ENCODE results near the gene P3H3. TPM values are rescaled to one million over a fixed set of nuclear protein-coding genes. Genes with fewer than 3 reads are reported as not detected.

Gene P3H3
- total RNA-seq = 1.9 and 2.7 TPM in 2 replicates

GRCh38 chr12:6827982-6828780 is at the start of gene P3H3:
P3H3 (plus strand) TSS chr12:6828407; CDS start chr12:6828441, 34 bp downstream.
- intact Hi-C loops (cut with micrococcal nuclease) = loop anchor here (2.0 kb wide), 1 partner anchor 259 kb away; the partner anchor contains the start of gene NOP2

DNA sequence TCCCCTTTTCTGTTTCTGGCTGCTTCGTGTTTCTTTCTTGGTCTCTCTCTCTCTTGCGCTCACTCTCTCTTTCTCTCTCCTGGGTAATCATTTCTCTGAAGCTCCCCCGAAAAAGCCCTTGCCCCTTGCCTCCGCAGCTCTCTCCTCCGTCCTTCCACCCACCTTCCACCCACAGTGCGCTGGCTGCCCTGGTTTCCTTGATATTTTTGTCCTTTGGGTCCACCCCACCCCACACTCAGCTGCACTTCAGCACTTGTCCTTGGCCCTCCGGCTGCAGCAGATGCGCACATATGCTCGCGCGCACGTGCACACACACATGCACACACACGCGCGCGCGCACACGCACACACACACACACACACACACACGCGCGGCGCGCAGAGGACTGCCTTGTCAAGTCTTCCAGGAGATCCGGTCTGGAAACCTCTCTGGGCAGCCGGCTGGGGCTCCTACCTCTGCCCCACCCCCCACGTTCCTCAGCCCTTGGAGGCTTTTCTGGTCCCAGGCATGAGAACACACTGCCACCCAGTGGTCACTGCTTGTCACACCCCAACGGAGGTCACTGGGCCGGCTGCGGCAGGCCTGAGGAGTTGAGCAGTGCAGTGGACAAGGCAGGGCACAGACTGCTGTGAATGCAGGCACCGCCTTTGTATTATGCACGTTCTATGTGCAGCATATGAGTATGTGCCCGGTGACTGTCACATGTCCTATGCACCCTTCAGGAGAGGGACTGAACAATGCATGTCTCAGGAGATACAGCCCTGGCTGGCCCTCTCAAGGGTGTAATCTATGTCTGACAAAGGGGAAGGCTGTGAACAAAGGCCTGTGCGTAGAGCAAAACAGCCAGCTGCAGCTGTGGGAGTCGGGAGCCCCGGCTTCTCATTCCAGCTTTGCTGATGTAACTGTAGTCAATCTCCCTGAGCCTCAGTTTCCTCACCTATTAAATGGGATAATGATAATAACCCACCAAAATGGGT is 49.3 kb upstream of the P3H3 start:
- intact Hi-C loops (cut with micrococcal nuclease) = loop anchor here (1.0 kb wide), 5 partner anchors 13 to 162 kb away; partner anchors contain the start of genes ING4, MLF2 and PTMS

- intact Hi-C loops (cut with micrococcal nuclease) = loop anchor here (1.0 kb wide), 8 partner anchors 8 to 163 kb away; partner anchors contain the start of genes CD4, ING4, LAG3 and MLF2
Measured at GRCh38 chr12:6779708-6780432, 48.3 kb upstream of the P3H3 start.

- intact Hi-C loops (cut with micrococcal nuclease) = loop anchor here (1.0 kb wide), 3 partner anchors 8 to 45 kb away; partner anchors contain the start of genes CD4 and LAG3
Measured at GRCh38 chr12:6780573-6780972, 47.6 kb upstream of the P3H3 start.

DNA sequence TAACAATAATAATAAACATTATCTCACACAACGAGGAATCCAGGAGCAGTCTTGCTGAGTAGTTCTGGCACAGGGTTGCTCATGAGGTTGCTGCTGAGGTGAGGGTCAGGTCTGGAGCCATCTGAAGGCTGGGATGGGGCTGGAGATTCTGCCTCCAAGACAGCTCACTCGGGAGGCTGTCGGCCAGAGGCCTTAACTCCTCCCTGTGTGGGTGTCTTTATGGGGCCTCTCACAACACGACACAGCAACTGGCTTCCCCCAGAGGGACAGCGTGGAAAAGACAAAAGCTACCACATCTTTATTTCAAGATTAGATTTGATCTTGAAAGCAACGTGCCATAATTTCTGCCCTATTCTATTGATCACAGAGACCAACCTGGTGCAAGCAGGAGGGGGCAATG is 46.1 kb upstream of the P3H3 start:
- intact Hi-C loops (cut with micrococcal nuclease) = no loop called here

DNA sequence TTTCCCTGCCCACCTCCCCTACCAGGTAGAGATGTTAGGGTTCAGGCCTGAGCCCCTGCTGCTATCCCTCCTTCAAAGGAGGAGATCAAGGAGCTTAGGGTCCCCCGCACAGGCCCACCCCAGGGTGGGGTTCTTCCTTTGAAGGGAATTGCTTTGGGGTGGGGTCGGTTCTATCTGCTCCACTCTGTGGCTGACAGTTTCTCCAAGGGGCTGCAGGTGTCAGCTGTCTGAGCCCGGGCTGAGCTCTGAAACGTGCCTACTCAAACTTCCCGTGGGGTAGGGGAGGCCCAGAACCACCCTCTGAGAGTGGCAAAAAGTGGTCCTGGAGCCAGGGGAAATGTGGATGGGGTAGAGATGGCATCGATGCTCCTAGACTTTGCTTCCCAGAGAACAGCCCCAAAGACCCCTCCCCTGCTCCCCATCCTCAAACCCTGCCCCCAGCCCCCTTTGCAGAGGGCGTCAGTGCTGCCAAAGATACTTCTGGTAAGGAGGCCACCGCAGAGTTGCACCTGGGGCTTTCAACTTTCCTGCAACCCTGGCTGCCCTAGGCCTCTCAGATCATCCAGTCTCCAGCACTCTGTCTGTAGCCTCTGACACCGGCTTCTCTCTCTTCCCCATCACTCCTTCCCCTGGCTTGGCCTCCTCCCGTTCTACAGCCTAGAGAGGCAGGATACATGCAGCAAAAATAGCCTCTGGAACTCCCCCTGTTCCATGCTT is 45.2 kb upstream of the P3H3 start:
- intact Hi-C loops (cut with micrococcal nuclease) = no loop called here

DNA sequence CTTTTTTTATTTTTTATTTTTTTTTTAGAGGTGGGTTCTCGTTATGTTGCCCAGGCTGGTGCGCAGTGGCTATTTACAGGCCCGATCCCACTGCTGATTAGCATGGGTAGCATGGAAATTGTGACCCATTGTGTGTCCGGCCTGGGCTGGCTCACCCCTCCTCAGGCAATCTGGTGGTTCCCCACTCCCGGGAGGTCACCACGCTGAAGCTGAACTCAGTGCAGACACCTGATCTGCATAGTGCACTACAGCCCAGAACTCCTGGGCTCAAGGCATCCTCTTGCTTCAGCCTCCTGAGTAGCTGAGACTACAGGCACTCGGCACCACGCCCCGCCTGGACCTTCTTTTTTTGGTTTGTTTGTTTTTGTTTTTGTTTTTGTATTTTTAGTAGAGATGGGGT is 44.4 kb upstream of the P3H3 start:
- intact Hi-C loops (cut with micrococcal nuclease) = no loop called here

- intact Hi-C loops (cut with micrococcal nuclease) = no loop called here
Measured at GRCh38 chr12:6784296-6784695, 43.9 kb upstream of the P3H3 start.

GRCh38 chr12:6784761-6785160 is 43.4 kb upstream of the P3H3 start:
- intact Hi-C loops (cut with micrococcal nuclease) = no loop called here

DNA sequence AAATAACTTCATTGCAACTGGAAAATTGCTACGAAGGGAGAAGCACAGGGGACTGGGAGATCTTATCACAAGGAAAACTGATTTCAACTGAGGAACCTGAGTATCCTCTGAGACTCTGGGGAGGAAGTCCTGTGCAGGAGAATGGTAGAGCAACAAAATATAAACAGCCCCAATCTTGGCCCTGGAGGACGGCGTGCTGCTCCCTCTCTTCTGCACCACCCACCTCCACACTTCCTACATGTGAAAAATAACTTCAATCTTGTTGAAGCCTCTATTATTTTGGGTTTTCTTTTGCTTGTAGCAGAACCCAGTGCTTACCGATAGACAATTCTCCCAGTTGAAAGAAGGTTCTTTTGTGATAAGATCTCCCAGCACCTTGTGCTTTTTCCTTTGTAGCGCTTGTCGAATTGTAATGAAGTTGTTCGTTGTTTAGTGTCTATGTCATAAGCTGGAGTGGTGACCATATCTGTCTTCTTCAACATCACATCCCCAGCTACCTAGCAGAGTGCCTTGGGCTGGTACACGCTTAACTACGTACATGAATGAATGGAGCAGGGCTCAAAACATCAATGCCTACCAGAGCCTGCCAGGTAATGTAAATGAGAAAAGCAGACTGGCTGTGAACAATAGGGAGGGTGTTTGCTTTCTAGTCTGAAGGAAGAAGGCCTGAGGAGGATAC is 41.7 kb upstream of the P3H3 start:
- intact Hi-C loops (cut with micrococcal nuclease) = no loop called here

- intact Hi-C loops (cut with micrococcal nuclease) = no loop called here
Measured at GRCh38 chr12:6787309-6787708, 40.9 kb upstream of the P3H3 start.

DNA sequence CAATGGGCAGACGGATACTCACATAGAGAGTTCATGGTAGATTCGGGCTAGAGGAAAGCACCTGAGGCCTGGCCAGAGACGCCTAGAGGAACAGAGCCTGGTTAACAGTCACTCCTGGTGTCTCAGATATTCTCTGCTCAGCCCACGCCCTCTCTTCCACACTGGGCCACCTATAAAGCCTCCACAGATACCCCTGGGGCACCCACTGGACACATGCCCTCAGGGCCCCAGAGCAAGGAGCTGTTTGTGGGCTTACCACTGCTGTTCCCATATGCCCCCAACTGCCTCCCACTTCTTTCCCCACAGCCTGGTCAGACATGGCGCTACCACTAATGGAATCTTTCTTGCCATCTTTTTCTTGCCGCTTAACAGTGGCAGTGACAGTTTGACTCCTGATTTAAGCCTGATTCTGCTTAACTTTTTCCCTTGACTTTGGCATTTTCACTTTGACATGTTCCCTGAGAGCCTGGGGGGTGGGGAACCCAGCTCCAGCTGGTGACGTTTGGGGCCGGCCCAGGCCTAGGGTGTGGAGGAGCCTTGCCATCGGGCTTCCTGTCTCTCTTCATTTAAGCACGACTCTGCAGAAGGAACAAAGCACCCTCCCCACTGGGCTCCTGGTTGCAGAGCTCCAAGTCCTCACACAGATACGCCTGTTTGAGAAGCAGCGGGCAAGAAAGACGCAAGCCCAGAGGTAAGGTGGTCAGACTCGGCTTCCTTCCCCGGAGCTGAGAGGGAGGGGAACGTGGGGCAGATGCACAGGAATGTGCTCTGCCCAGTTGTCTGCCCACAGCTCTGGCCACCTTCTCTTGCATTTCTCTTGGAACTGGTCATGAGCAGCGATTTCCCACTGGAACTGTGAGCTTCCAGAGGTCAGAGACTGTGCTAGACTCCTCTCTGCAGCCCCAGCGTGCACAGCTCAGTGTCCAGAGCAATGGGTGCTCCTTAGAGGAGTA is 39.0 kb upstream of the P3H3 start, which contains the start of gene CD4:
Gene CD4 (plus strand): TSS at position 557 of the 953 bp plus-strand sequence. CDS start 10,611 bp downstream, outside the sequence.
- intact Hi-C loops (cut with micrococcal nuclease) = loop anchor here (1.0 kb wide), 5 partner anchors 9 to 295 kb away; partner anchors contain the start of genes MLF2, NCAPD2 and USP5

GRCh38 chr12:6790496-6791150 is 37.6 kb upstream of the P3H3 start:
- intact Hi-C loops (cut with micrococcal nuclease) = loop anchor here (1.0 kb wide), 1 partner anchor 101 kb away; the partner anchor contains the start of gene ZNF384

DNA sequence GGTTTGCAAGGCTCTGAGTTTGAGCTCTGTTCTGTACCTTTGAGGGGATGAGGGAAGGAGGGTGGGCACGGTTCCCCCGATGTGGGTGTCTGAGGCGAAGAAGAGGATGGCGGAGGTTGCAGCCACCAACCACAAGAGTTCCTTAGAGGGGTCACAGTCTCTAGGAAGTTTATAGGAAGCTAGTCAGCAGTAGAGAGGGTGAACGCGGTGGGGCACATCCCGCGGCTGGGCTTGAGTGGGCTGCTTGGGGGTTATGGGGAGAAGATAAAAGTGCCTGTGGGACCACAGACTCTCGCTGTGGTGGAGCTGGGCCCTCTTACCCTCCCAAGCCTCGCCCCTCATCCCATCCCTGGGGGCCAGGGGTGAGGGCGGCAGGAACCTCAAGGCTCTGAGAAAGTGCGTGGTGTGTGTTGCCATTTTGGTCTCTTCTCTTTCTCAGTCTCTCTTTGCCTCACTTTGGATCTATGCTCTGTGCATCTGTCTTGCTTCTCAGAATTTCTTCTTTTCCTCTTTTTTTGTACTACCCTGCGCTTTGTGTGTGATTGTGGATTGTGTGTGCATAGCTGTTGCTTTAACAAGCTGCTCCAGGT is 36.2 kb upstream of the P3H3 start:
- intact Hi-C loops (cut with micrococcal nuclease) = loop anchor here (1.0 to 2.0 kb wide), 3 partner anchors 17 to 68 kb away; partner anchors contain the start of gene COPS7A

DNA sequence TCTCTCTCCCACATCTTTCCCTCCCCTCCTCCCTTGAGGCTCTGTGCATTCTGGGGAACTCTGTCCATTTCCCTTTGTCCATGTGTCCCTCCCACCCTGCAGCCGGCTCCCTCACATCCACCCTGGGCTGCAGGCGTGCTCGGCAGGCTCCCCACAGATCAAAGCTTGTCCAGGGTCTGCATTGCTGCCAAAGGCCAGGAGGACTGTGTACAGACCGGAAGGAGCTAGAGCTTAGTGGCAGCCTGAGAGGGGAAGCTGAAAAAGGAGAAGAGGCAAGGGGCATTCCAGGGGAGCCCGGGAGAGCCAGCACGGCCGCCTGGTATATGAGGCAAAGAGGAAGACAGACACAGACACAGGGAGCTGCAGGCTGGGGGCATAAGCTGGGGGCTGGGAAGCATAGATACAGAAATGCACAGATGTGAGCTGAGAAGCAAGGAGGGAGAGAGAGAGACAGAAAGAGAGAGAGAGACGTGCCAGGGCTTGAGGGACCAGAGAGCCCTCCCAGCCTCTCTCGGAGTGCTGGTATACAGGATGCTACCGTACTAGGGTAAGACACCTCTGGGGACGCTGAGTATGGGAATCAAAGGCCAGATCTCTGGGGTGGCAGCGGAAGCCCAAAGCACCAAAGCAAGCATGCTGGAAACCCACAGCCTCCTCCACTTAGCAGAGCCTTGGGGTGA is 35.5 kb upstream of the P3H3 start:
- intact Hi-C loops (cut with micrococcal nuclease) = loop anchor here (1.0 to 2.0 kb wide), 4 partner anchors 16 to 184 kb away; partner anchors contain the start of gene COPS7A

DNA sequence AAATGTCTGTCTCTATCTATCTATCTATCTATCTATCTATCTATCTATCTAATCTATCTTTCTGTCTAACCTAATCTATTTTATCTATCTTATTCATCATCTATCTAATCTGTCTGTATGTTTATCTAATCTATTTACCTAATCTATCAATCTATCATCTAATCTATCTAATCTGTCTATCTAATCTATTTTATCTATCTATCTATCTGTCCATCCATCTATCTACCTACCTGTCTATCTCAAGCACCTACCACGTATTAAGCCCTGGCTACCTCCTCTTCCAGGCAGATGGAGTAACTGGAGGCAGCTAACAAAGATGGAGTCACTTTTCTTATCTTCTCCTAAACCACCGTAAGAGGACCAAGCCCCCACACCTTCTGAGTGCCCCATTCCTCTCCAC is 33.1 kb upstream of the P3H3 start:
- intact Hi-C loops (cut with micrococcal nuclease) = no loop called here

DNA sequence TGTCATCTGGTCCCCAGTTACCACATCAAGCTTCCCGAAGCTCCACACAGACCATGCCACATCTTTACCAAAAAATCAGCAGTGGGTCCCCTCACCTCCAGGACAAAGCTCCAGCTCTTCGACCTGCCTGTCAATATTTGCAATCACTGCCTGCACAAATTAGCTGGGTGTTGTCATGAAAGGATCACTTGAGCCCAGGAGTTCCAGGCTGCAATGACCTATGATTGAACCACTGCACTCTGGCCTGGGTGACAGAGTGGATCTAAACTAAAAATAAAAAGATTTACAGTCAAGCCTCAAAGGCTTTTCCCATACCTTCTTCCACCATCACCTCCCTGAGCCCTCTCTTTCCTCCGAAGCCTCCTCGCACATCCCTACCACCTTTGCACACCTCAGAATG is 31.6 kb upstream of the P3H3 start:
- intact Hi-C loops (cut with micrococcal nuclease) = no loop called here
